DMS 273 (cell line): ENCODE measurements around the gene ADIPOR2.
A peak's percentile ranks its signal among the peaks of the same experiment; 100 is the strongest.
"Not testable (repeated sequence)": the region's sequence is repeated elsewhere in the genome, so short reads cannot be mapped to it uniquely, and the experiment has no call there.

ENCODE experiments used
- DNase-seq: peaks from one replicate; lab custom pipeline; 2025; ENCODE audit not compliant: unreplicated experiment; lab: John Stamatoyannopoulos, UW

ADIPOR2 gene

GRCh38 chr12:1731688-1732078 is 40.8 kb downstream of the ADIPOR2 start:
- DNase-seq: not testable (repeated sequence)

- no peak for DNase-seq
Observed at GRCh38 chr12:1732914-1733313, 42.0 kb downstream of the ADIPOR2 start.

- DNase-seq: not testable (repeated sequence)
Observed at GRCh38 chr12:1733712-1734111, 42.8 kb downstream of the ADIPOR2 start.

GRCh38 chr12:1737652-1738286 is 46.9 kb downstream of the ADIPOR2 start:
- DNase-seq: no peak

GRCh38 chr12:1738446-1738845 is 47.6 kb downstream of the ADIPOR2 start:
- DNase-seq: no peak

- DNase-seq: no peak
Observed at GRCh38 chr12:1739368-1739767, 48.5 kb downstream of the ADIPOR2 start.

- DNase-seq: no peak
Observed at GRCh38 chr12:1740161-1740948, 49.5 kb downstream of the ADIPOR2 start.

- DNase-seq: no peak
Observed at GRCh38 chr12:1741154-1741949, 50.5 kb downstream of the ADIPOR2 start.

GRCh38 chr12:1744932-1745331 is 54.1 kb downstream of the ADIPOR2 start:
- no peak for DNase-seq

GRCh38 chr12:1747609-1748008 is 56.7 kb downstream of the ADIPOR2 start:
- DNase-seq: no peak

- no peak for DNase-seq
Observed at GRCh38 chr12:1749019-1749418, 58.1 kb downstream of the ADIPOR2 start.

- DNase-seq: no peak
Observed at GRCh38 chr12:1750300-1750699, 59.4 kb downstream of the ADIPOR2 start.

GRCh38 chr12:1758376-1758775 is 67.5 kb downstream of the ADIPOR2 start:
- DNase-seq: no peak

GRCh38 chr12:1758887-1759286 is 68.0 kb downstream of the ADIPOR2 start:
- peak; percentile 68 for DNase-seq

- no peak for DNase-seq
Observed at GRCh38 chr12:1760566-1761382, 69.9 kb downstream of the ADIPOR2 start.

- no peak for DNase-seq
Observed at GRCh38 chr12:1761857-1762256, 71.0 kb downstream of the ADIPOR2 start.

- no peak for DNase-seq
Observed at GRCh38 chr12:1763153-1763552, 72.3 kb downstream of the ADIPOR2 start.

- peak; percentile 24 for DNase-seq
Observed at GRCh38 chr12:1766110-1766509, 75.2 kb downstream of the ADIPOR2 start.

GRCh38 chr12:1767407-1768090 is 76.7 kb downstream of the ADIPOR2 start:
- DNase-seq: no peak

GRCh38 chr12:1768615-1769014 is 77.7 kb downstream of the ADIPOR2 start:
- peak; percentile 84 for DNase-seq
